Gastroesophageal sphincter (tissue), 3 donors: ENCODE measurements around the gene FIGNL2.

Experiments used
- EP300 ChIP-seq: sonication (generic); formaldehyde crosslinking; IDR thresholded peaks from one replicate; pipeline ENCODE4 v1.6.1; 2017; ENCODE audit warnings: antibody characterized with exemption, mild to moderate bottlenecking
- POLR2A ChIP-seq, 2 donors: fragments of 450-650 bp; IDR thresholded peaks; one replicate each; pipeline ENCODE4 v1.6.1; 2017; ENCODE audit warnings: antibody characterized with exemption in 2 of 2, mild to moderate bottlenecking in 2 of 2, moderate library complexity in 1 of 2
- TF ChIP-seq, protein P1 (sequence below), 4 experiments: fragments of 200-600 bp in 2 of 4; fragments of 450-650 bp in 2 of 4; sonication (generic) in 1 of 4; IDR thresholded peaks; one replicate each; pipeline ENCODE4 v1.5.1; 2017 to 2019; ENCODE audit warnings: antibody characterized with exemption in 4 of 4, mild to moderate bottlenecking in 2 of 4, moderate library complexity in 2 of 4

DNA sequence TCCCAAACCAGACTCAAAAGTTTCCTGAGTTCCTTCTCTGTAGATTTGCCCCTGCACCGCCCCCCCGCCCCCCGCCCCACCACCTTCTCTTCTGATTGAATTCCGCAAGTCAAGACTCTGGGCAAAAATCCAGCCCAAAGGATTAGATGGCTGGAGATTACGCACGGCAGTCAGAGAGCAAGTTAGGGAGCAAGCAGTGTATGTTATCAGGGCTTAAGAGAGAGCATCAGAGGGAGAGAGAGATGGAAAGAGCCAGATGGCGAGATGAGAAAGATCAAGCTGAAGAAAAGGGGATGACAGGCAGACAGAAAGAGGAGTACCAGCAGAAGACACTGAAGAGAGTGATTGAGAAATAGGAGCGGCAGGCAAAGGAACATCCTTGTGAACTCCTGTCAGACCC lies 25.5 kb upstream of the FIGNL2 start:
- TF ChIP-seq, protein P1, sequence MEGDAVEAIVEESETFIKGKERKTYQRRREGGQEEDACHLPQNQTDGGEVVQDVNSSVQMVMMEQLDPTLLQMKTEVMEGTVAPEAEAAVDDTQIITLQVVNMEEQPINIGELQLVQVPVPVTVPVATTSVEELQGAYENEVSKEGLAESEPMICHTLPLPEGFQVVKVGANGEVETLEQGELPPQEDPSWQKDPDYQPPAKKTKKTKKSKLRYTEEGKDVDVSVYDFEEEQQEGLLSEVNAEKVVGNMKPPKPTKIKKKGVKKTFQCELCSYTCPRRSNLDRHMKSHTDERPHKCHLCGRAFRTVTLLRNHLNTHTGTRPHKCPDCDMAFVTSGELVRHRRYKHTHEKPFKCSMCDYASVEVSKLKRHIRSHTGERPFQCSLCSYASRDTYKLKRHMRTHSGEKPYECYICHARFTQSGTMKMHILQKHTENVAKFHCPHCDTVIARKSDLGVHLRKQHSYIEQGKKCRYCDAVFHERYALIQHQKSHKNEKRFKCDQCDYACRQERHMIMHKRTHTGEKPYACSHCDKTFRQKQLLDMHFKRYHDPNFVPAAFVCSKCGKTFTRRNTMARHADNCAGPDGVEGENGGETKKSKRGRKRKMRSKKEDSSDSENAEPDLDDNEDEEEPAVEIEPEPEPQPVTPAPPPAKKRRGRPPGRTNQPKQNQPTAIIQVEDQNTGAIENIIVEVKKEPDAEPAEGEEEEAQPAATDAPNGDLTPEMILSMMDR (IDR thresholded peaks at IDR 0.05) = no peak
- TF ChIP-seq POLR2A (IDR thresholded peaks at IDR 0.05) (no peak), EP300 (no peak)
